ENCODE data around the gene CLEC9A. TPM values are rescaled to one million over a fixed set of nuclear protein-coding genes. Genes with fewer than 3 reads are reported as not detected.

CLEC9A gene
- total and polyA plus RNA-seq, 2 experiments from 2014 or later, result not detected

- no peak for ATAC-seq
- Histone ChIP-seq H3K4me3 (no peak overlapping the region), H4K20me1 (replicated peaks; ENCODE audit: insufficient read depth) (no peaks in the 10 kb centered on the region), H3K4me2 (no peak overlapping the region), H2AFZ (peak overlapping the region; percentile 9; the same call in 1 of the 2 replicates), H3K36me3 (ENCODE audit: insufficient read depth) (no peaks in the 10 kb centered on the region), H3K79me2 (replicated peaks; ENCODE audit: insufficient read depth) (no peaks in the 10 kb centered on the region), H3K9me2 (ENCODE audit: insufficient read depth) (no peaks in the 10 kb centered on the region), H3K27me3 (ENCODE audit: insufficient read depth) (no peaks in the 10 kb centered on the region), H3F3A (replicated peaks; ENCODE audit: low read depth) (no peaks in the 10 kb centered on the region), H3K27ac (ENCODE audit: low read depth) (no peak overlapping the region), H3K4me1 (ENCODE audit: insufficient read depth) (peaks cover 13% of the 10 kb centered on the region)
- DNase-seq (ENCODE audit: low spot score), result no peak
- Mint-ChIP-seq H3K27ac (no peak overlapping the region), H3K4me3 (no peak overlapping the region), H3K36me3 (ENCODE audit: low read depth) (no peaks in the 10 kb centered on the region), H3K27me3 (ENCODE audit: insufficient read depth, low read depth, poor library complexity) (no peaks in the 10 kb centered on the region), H3K4me1 (peaks cover 10% of the 10 kb centered on the region), H3K9me3 (no peaks in the 10 kb centered on the region)
- TF ChIP-seq STAT1 (IDR thresholded peaks at IDR 0.05; ENCODE audit: unreplicated experiment) (no peak), ETS1 (IDR thresholded peaks at IDR 0.05) (no peak), ZNF114 (CRISPR knock-in tag; IDR thresholded peaks at IDR 0.05) (no peak), JUNB (IDR thresholded peaks at IDR 0.05; ENCODE audit: unreplicated experiment) (no peak), CTCF (conservative IDR thresholded peaks at IDR 0.05; ENCODE audit: low read depth in 2 of 2) (no peak), NANOG (IDR thresholded peaks at IDR 0.05; ENCODE audit: borderline replicate concordance) (no peak), POLR2AphosphoS5 (IDR thresholded peaks at IDR 0.05; ENCODE audit: low read depth) (no peak), EZH2 (IDR thresholded peaks at IDR 0.05; ENCODE audit: low read depth, unreplicated experiment) (no peak), ZNF462 (CRISPR knock-in tag; IDR thresholded peaks at IDR 0.05) (no peak), EZH2phosphoT487 (IDR thresholded peaks at IDR 0.05; ENCODE audit: unreplicated experiment) (no peak), ZNF331 (CRISPR knock-in tag; IDR thresholded peaks at IDR 0.05; ENCODE audit: low read depth) (no peak), CREB1 (CRISPR knock-in tag; IDR thresholded peaks at IDR 0.05; ENCODE audit: low read depth) (no peak), REST (IDR thresholded peaks at IDR 0.05; ENCODE audit: unreplicated experiment) (no peak)
Observed at GRCh38 chr12:10012630-10013330, 17.7 kb upstream of the CLEC9A start.
